ENCODE results near the gene ZMYND19.
"Not testable (repeated sequence)": the region's sequence is repeated elsewhere in the genome, so short reads cannot be mapped to it uniquely, and the experiment has no call there.

Gene ZMYND19

GRCh38 chr9:137564817-137565411 lies 25.4 kb downstream of the ZMYND19 start:
- DNase-seq (ENCODE audit: low read depth), result no peak
- TF ChIP-seq CTCF (conservative IDR thresholded peaks at IDR 0.05; ENCODE audit: low read length), result no peak
- H3K4me3 ChIP-seq (ENCODE audit: low read length), result no peak overlapping the region

GRCh38 chr9:137564134-137564533 lies 26.2 kb downstream of the ZMYND19 start:
- H3K4me3 ChIP-seq (ENCODE audit: low read length), result no peak overlapping the region
- TF ChIP-seq CTCF (conservative IDR thresholded peaks at IDR 0.05; ENCODE audit: low read length), result no peak
- no peak for DNase-seq (ENCODE audit: low read depth)

GRCh38 chr9:137558127-137558526 lies 32.2 kb downstream of the ZMYND19 start:
- no peak for TF ChIP-seq CTCF (conservative IDR thresholded peaks at IDR 0.05; ENCODE audit: low read length)
- H3K4me3 ChIP-seq (ENCODE audit: low read length), result no peak overlapping the region
- no peak for DNase-seq (ENCODE audit: low read depth)

GRCh38 chr9:137556069-137556838 lies 34.1 kb downstream of the ZMYND19 start:
- TF ChIP-seq CTCF (conservative IDR thresholded peaks at IDR 0.05; ENCODE audit: low read length), result no peak
- no peak for DNase-seq (ENCODE audit: low read depth)
- no peak overlapping the region for H3K4me3 ChIP-seq (ENCODE audit: low read length)

- DNase-seq (ENCODE audit: low read depth), result no peak
- TF ChIP-seq CTCF (conservative IDR thresholded peaks at IDR 0.05; ENCODE audit: low read length), result no peak
- no peak overlapping the region for H3K4me3 ChIP-seq (ENCODE audit: low read length)
These were observed 35.1 kb downstream of the ZMYND19 start for GRCh38 chr9:137555179-137555578.

GRCh38 chr9:137554349-137554748 lies 36.0 kb downstream of the ZMYND19 start:
- TF ChIP-seq CTCF (conservative IDR thresholded peaks at IDR 0.05; ENCODE audit: low read length), result no peak
- DNase-seq (ENCODE audit: low read depth), result no peak
- H3K4me3 ChIP-seq (ENCODE audit: low read length), result no peak overlapping the region

- not testable (repeated sequence) for DNase-seq (ENCODE audit: low read depth); H3K4me3 ChIP-seq (ENCODE audit: low read length)
These were observed 36.7 kb downstream of the ZMYND19 start for GRCh38 chr9:137553654-137554053.
